Esophagus muscularis mucosa (tissue), 4 donors: ENCODE data around the gene KCNK4. TPM values are rescaled to one million over a fixed set of nuclear protein-coding genes. Genes with fewer than 3 reads are reported as not detected.
"Not testable (repeated sequence)": the region's sequence is repeated elsewhere in the genome, so short reads cannot be mapped to it uniquely, and the experiment has no call there.

Source experiments
- DNase-seq: peaks from one replicate; pipeline ENCODE4 v3.0.0-alpha.2; 2017; ENCODE audit errors: extremely low spot score
- H3K27ac ChIP-seq, 4 donors: fragments of 200-600 bp; sonication (generic); replicated peaks in 1 of 4; 1 replicate in 3 of 4; 2 replicates in 1 of 4; pipeline ENCODE4 v1.5.1; 2016 to 2019; ENCODE audit warnings: mild to moderate bottlenecking in 1 of 4
- H3K27me3 ChIP-seq, 4 donors: fragments of 200-600 bp; sonication (generic); one replicate each; pipeline versions ENCODE4 v1.5.1 to v1.6.0; 2016 to 2019
- H3K36me3 ChIP-seq, 4 donors: fragments of 200-600 bp; sonication (generic); one replicate each; pipeline ENCODE4 v1.5.1; 2016 to 2019
- H3K4me1 ChIP-seq, 4 donors: fragments of 200-600 bp; sonication (generic); one replicate each; pipeline ENCODE4 v1.5.1; 2016 to 2019
- H3K4me3 ChIP-seq, 4 donors: fragments of 200-600 bp; sonication (generic); 1 replicate in 2 of 4; 2 replicates in 2 of 4; pipeline ENCODE4 v1.5.1; 2016 to 2019; ENCODE audit warnings: mild to moderate bottlenecking in 4 of 4, moderate library complexity in 1 of 4
- H3K9me3 ChIP-seq, 4 donors: fragments of 200-600 bp; sonication (generic); 1 replicate in 3 of 4; 2 replicates in 1 of 4; pipeline ENCODE4 v1.5.1; 2016 to 2019
- EP300 ChIP-seq: sonication (generic); formaldehyde crosslinking; IDR thresholded peaks from one replicate; pipeline ENCODE4 v1.6.1; 2017; ENCODE audit warnings: antibody characterized with exemption
- POLR2A ChIP-seq: fragments of 450-650 bp; IDR thresholded peaks from one replicate; pipeline ENCODE4 v1.6.1; 2017; ENCODE audit warnings: antibody characterized with exemption, moderate library complexity, mild to moderate bottlenecking, low read depth
- POLR2AphosphoS5 ChIP-seq, 2 donors: sonication (generic); formaldehyde crosslinking; IDR thresholded peaks; one replicate each; pipeline ENCODE4 v1.6.1; 2017; ENCODE audit warnings: antibody characterized with exemption in 2 of 2
- WGBS: methylation state at CpG from one replicate; pipeline ENCODE4 v1.1.5; 2018; 5-methylcytosine and 5-hydroxymethylcytosine counted together
- intact Hi-C: fragments of 100-400 bp; cut with DNase I; formaldehyde crosslinking; loops from one replicate; pipeline ENCODE4 v1.15.1; 2023
- total RNA-seq, 4 donors: library from RNA; depleted of rRNA; stranded (reverse); fragments of >200 nt; gene quantifications; one replicate each; pipeline versions ENCODE4 v1.1.0 to v1.2.1, GENCODE V29; 2016
- TF ChIP-seq, protein P1 (sequence below), 3 experiments: fragments of 200-600 bp in 2 of 3; fragments of 450-650 bp in 1 of 3; sonication (generic) in 2 of 3; IDR thresholded peaks; one replicate each; pipeline ENCODE4 v1.5.1; 2017 to 2019; ENCODE audit warnings: antibody characterized with exemption in 3 of 3, mild to moderate bottlenecking in 2 of 3, moderate library complexity in 1 of 3

The KCNK4 gene
- total RNA-seq, 4 donors from 2014 or later: not detected

GRCh38 chr11:64305075-64305690 is 14.1 kb downstream of the KCNK4 start, which contains the start of gene ESRRA:
Gene ESRRA (plus strand): TSS chr11:64305524. CDS start chr11:64307180, 1,656 bp downstream.
- WGBS: 0% methylated on average over 1 of the region's 81 CpGs
- DNase-seq: peak; percentile 100
- TF ChIP-seq EP300 (no peak), POLR2A (no peak), POLR2AphosphoS5 (IDR thresholded peaks at IDR 0.05) (peak; percentile 88 to 89)
- TF ChIP-seq, protein P1, sequence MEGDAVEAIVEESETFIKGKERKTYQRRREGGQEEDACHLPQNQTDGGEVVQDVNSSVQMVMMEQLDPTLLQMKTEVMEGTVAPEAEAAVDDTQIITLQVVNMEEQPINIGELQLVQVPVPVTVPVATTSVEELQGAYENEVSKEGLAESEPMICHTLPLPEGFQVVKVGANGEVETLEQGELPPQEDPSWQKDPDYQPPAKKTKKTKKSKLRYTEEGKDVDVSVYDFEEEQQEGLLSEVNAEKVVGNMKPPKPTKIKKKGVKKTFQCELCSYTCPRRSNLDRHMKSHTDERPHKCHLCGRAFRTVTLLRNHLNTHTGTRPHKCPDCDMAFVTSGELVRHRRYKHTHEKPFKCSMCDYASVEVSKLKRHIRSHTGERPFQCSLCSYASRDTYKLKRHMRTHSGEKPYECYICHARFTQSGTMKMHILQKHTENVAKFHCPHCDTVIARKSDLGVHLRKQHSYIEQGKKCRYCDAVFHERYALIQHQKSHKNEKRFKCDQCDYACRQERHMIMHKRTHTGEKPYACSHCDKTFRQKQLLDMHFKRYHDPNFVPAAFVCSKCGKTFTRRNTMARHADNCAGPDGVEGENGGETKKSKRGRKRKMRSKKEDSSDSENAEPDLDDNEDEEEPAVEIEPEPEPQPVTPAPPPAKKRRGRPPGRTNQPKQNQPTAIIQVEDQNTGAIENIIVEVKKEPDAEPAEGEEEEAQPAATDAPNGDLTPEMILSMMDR (IDR thresholded peaks at IDR 0.05): peak in 1 of 3 experiments; percentile 18
- peaks cover 0 to 5% (median 0%) of the 10 kb centered on the region in 4 donors for H3K36me3 ChIP-seq
- no peaks in the 10 kb centered on the region for H3K9me3 ChIP-seq
- H3K4me3 ChIP-seq: peak within 1 kb of the TSS; percentile 69 to 84 (median 78)
- peaks cover 24 to 54% (median 51%) of the 10 kb centered on the region in 4 donors for H3K4me1 ChIP-seq
- H3K27ac ChIP-seq: peak within 1 kb of the TSS; percentile 89 to 98 (median 92)
- intact Hi-C loops: no loop called here
- peaks cover 0 to 32% (median 10%) of the 10 kb centered on the region in 4 donors for H3K27me3 ChIP-seq

GRCh38 chr11:64305691-64306562 is 14.8 kb downstream of the KCNK4 start:
- intact Hi-C loops: no loop called here

GRCh38 chr11:64306563-64306875 is 15.4 kb downstream of the KCNK4 start:
- DNase-seq: no peak
- Histone ChIP-seq H3K27ac (peak overlapping the region; percentile 89 to 98 (median 92)), H3K36me3 (peaks cover 0 to 11% (median 2%) of the 10 kb centered on the region in 4 donors), H3K4me1 (peaks cover 17 to 41% (median 38%) of the 10 kb centered on the region in 4 donors), H3K9me3 (no peaks in the 10 kb centered on the region), H3K4me3 (peak overlapping the region; percentile 69 to 84 (median 78)), H3K27me3 (peaks cover 0 to 20% (median 5%) of the 10 kb centered on the region in 4 donors)
- WGBS: 26% methylated on average over 9 of the region's 9 CpGs
- intact Hi-C loops: no loop called here
- TF ChIP-seq, protein P1 (IDR thresholded peaks at IDR 0.05): no peak
- TF ChIP-seq POLR2AphosphoS5 (IDR thresholded peaks at IDR 0.05): no peak

More at GRCh38 chr11:64305691-64306562, 14.8 kb downstream of the KCNK4 start:
- TF ChIP-seq POLR2AphosphoS5 (IDR thresholded peaks at IDR 0.05) (no peak), POLR2A (no peak)
- TF ChIP-seq, protein P1 (IDR thresholded peaks at IDR 0.05): peak in 1 of 3 experiments; percentile 10
- DNase-seq: peak; percentile 94
- H3K27ac ChIP-seq: peak overlapping the region; percentile 89 to 98 (median 92)
- peaks cover 0 to 25% (median 6%) of the 10 kb centered on the region in 4 donors for H3K27me3 ChIP-seq
- H3K4me1 ChIP-seq: peaks cover 17 to 47% (median 43%) of the 10 kb centered on the region in 4 donors
- peak overlapping the region; percentile 69 to 84 (median 78) for H3K4me3 ChIP-seq
- H3K9me3 ChIP-seq: no peaks in the 10 kb centered on the region
- H3K36me3 ChIP-seq: peaks cover 0 to 9% (median under 1%) of the 10 kb centered on the region in 4 donors
- 2% methylated on average over 31 of the region's 71 CpGs for WGBS

DNA sequence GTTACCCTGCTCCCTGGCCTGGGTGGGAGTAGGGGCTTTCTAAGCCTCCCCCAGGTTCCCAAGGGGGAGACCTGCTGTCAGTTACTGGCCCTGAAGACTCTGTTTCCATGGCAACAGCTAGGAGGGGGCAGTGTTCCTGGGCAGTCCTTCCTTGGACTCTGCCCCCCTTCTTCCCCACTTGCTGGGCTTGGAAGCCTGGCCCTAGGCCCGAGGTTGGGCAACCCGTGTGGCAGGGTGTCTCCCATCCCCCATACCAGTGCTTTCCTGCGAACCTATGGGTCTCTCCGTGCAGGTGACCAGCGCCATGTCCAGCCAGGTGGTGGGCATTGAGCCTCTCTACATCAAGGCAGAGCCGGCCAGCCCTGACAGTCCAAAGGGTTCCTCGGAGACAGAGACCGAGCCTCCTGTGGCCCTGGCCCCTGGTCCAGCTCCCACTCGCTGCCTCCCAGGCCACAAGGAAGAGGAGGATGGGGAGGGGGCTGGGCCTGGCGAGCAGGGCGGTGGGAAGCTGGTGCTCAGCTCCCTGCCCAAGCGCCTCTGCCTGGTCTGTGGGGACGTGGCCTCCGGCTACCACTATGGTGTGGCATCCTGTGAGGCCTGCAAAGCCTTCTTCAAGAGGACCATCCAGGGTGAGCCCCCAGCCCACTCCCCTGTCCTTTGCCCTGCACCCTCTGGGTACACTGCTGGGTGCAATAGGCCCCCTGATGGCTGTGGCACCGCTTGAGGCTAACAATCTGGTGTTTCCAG is 15.9 kb downstream of the KCNK4 start:
- Histone ChIP-seq H3K27ac (peak overlapping the region; percentile 89 to 98 (median 92)), H3K36me3 (peaks cover 0 to 11% (median 2%) of the 10 kb centered on the region in 4 donors), H3K27me3 (peaks cover 0 to 15% (median 2%) of the 10 kb centered on the region in 4 donors), H3K4me3 (peak overlapping the region; percentile 69 to 84 (median 78)), H3K4me1 (peaks cover 17 to 40% (median 36%) of the 10 kb centered on the region in 4 donors), H3K9me3 (no peaks in the 10 kb centered on the region)
- intact Hi-C loops: no loop called here
- DNase-seq: no peak
- TF ChIP-seq, protein P1 (IDR thresholded peaks at IDR 0.05): no peak
- TF ChIP-seq POLR2A (no peak), POLR2AphosphoS5 (IDR thresholded peaks at IDR 0.05) (peak in 1 of 2 donors; percentile 9), EP300 (no peak)
- WGBS: 100% methylated on average over 1 of the region's 15 CpGs

- Histone ChIP-seq H3K4me1 (peaks cover 23 to 43% (median 42%) of the 10 kb centered on the region in 4 donors), H3K36me3 (peaks cover 0 to 11% (median 2%) of the 10 kb centered on the region in 4 donors), H3K27ac (peak overlapping the region in 2 of 4 donors; percentile 91 to 93)
- intact Hi-C loops, H3K4me3 ChIP-seq, H3K27me3 ChIP-seq, DNase-seq, H3K9me3 ChIP-seq: not testable (repeated sequence)
- 88% methylated on average over 5 of the region's 5 CpGs for WGBS
Observed at GRCh38 chr11:64307795-64308194, 16.7 kb downstream of the KCNK4 start.
